Endothelial cell of umbilical vein (primary cell): ENCODE results near the gene MKLN1. TPM values are rescaled to one million over a fixed set of nuclear protein-coding genes. Genes with fewer than 3 reads are reported as not detected.

Source experiments
- BruUV-seq: library from RNA; stranded (reverse); fragments of 400-500 nt; replicated peaks from 2 replicates; lab custom pipeline; 2021; lab: Mats Ljungman, UMichigan
- CTCF ChIA-PET: fragments of 300-600, 350-600 bp; sonication (Branson Sonifier 250); formaldehyde crosslinking; loops from one replicate; lab custom pipeline; 2021; ENCODE audit warnings: antibody characterized with exemption, inconsistent platforms; lab: Charles Lee
- POLR2A ChIA-PET: fragments of 300-600, 350-600 bp; sonication (Branson Sonifier 250); formaldehyde crosslinking; loops from one replicate; lab custom pipeline; 2021; ENCODE audit warnings: antibody characterized with exemption, inconsistent platforms; lab: Charles Lee
- DNase-seq: peaks from one replicate; pipeline ENCODE4 v3.0.0-alpha.2; 2011; ENCODE audit warnings: low read depth, low spot score
- FAIRE-seq: peaks from 2 replicates; lab custom pipeline; 2011; peaks lifted over from hg19 to GRCh38; lab: Jason Lieb, UNC
- H2AFZ ChIP-seq: 2 replicates; pipeline ENCODE4 v1.6.0; 2012; ENCODE audit warnings: low read depth, low read length, control low read depth, inconsistent platforms
- H3K27ac ChIP-seq: 2 replicates; pipeline ENCODE4 v1.5.1; 2011; ENCODE audit warnings: low read depth, mild to moderate bottlenecking, control low read depth, low read length, moderate library complexity; ENCODE audit not compliant: insufficient read depth
- H3K27me3 ChIP-seq, 2 experiments: 2 replicates each; pipeline versions ENCODE4 v1.6.0 to v1.6.1; 2011; ENCODE audit warnings: low read length in 2 of 2, mixed read lengths in 1 of 2; ENCODE audit not compliant: control insufficient read depth in 2 of 2, insufficient read depth in 2 of 2
- H3K36me3 ChIP-seq, 2 experiments: 2 replicates in 1 of 2; 3 replicates in 1 of 2; pipeline ENCODE4 v1.5.1; 2011; ENCODE audit warnings: low read length in 2 of 2, mild to moderate bottlenecking in 1 of 2, moderate library complexity in 1 of 2; ENCODE audit not compliant: control insufficient read depth in 2 of 2, insufficient read depth in 2 of 2; ENCODE audit errors: extremely low read depth in 1 of 2
- H3K4me1 ChIP-seq: 3 replicates; pipeline ENCODE4 v1.5.1; 2011; ENCODE audit warnings: mild to moderate bottlenecking, low read length; ENCODE audit not compliant: control insufficient read depth, insufficient read depth; ENCODE audit errors: extremely low read depth
- H3K4me2 ChIP-seq: 2 replicates; pipeline ENCODE4 v1.6.1; 2011; ENCODE audit warnings: low read length, control low read depth, mixed read lengths; ENCODE audit not compliant: insufficient read depth
- H3K4me3 ChIP-seq, 3 experiments: fragments of 200-600 bp in 1 of 3; sonication (generic), shearing (Covaris generic) in 1 of 3; replicated peaks in 1 of 3; 2 replicates each; pipeline ENCODE4 v1.5.1; 2011 to 2016; ENCODE audit warnings: control low read depth in 3 of 3, low read length in 3 of 3, mild to moderate bottlenecking in 2 of 3, inconsistent platforms in 1 of 3, low read depth in 1 of 3, moderate library complexity in 1 of 3; ENCODE audit not compliant: insufficient read depth in 1 of 3
- H3K79me2 ChIP-seq: 2 replicates; pipeline ENCODE4 v1.6.0; 2012; ENCODE audit warnings: low read length, inconsistent platforms; ENCODE audit not compliant: control insufficient read depth, insufficient read depth
- H3K9ac ChIP-seq: replicated peaks from 2 replicates; pipeline ENCODE3; 2011; ENCODE audit warnings: low read length, control low read depth; ENCODE audit not compliant: insufficient read depth; ENCODE audit errors: extremely low read depth
- H3K9me1 ChIP-seq: replicated peaks from 3 replicates; pipeline ENCODE4 v1.6.0; 2011; ENCODE audit warnings: mild to moderate bottlenecking, low read length; ENCODE audit not compliant: control insufficient read depth, insufficient read depth; ENCODE audit errors: extremely low read depth
- H3K9me3 ChIP-seq: replicated peaks from 2 replicates; pipeline ENCODE4 v1.5.1; 2012; ENCODE audit warnings: low read length, inconsistent platforms; ENCODE audit not compliant: control insufficient read depth, insufficient read depth
- H4K20me1 ChIP-seq: replicated peaks from 2 replicates; pipeline ENCODE3; 2011; ENCODE audit warnings: mild to moderate bottlenecking, low read length; ENCODE audit not compliant: control insufficient read depth, insufficient read depth; ENCODE audit errors: extremely low read depth
- CTCF ChIP-seq, 2 donors: IDR thresholded peaks; 1 replicate in 1 of 2; 2 replicates in 1 of 2; pipeline ENCODE4 v1.5.1; 2011; ENCODE audit warnings: low read length in 2 of 2, mild to moderate bottlenecking in 2 of 2, moderate library complexity in 2 of 2, control low read depth in 1 of 2, inconsistent platforms in 1 of 2, low read depth in 1 of 2; ENCODE audit not compliant: insufficient read depth in 1 of 2; ENCODE audit errors: extremely low read depth in 1 of 2
- EZH2 ChIP-seq: IDR thresholded peaks from 2 replicates; pipeline ENCODE4 v1.6.1; 2012; ENCODE audit warnings: borderline replicate concordance, low read depth, mild to moderate bottlenecking, moderate library complexity, low read length, inconsistent platforms; ENCODE audit not compliant: severe bottlenecking
- FOS ChIP-seq: IDR thresholded peaks from 2 replicates; pipeline ENCODE4 v1.6.1; 2011; ENCODE audit warnings: mild to moderate bottlenecking, low read length, moderate library complexity, borderline replicate concordance; ENCODE audit not compliant: insufficient read depth
- GATA2 ChIP-seq: IDR thresholded peaks from 2 replicates; pipeline ENCODE4 v1.7.0; 2011; ENCODE audit warnings: low read depth, mild to moderate bottlenecking, moderate library complexity, mixed read lengths, low read length; ENCODE audit not compliant: insufficient read length, insufficient read depth
- JUN ChIP-seq: IDR thresholded peaks from 2 replicates; pipeline ENCODE4 v1.6.1; 2011; ENCODE audit warnings: borderline replicate concordance, low read depth; ENCODE audit not compliant: insufficient read length, insufficient read depth
- MAX ChIP-seq: IDR thresholded peaks from 2 replicates; pipeline ENCODE4 v1.6.1; 2011; ENCODE audit not compliant: insufficient read depth, insufficient read length
- MYC ChIP-seq: IDR thresholded peaks from one replicate; pipeline ENCODE4 v1.6.1; 2011; ENCODE audit warnings: mild to moderate bottlenecking, low read depth, low read length
- POLR2A ChIP-seq: IDR thresholded peaks from 2 replicates; pipeline ENCODE4 v1.6.1; 2012; ENCODE audit warnings: low read depth, mild to moderate bottlenecking, control low read depth, low read length
- POLR2AphosphoS5 ChIP-seq: IDR thresholded peaks from 2 replicates; pipeline ENCODE4 v1.6.1; 2012; ENCODE audit warnings: low read depth, mild to moderate bottlenecking, control low read depth, low read length, moderate library complexity; ENCODE audit not compliant: insufficient read depth
- dilution Hi-C: fragments of 300-500 bp; cut with MboI; formaldehyde crosslinking; loops from one replicate; pipeline ENCODE4 v1.15.0; 2019; ENCODE audit warnings: low sequenced_read_pairs; ENCODE audit not compliant: extremely low pct_ligation_motif_present
- intact Hi-C: fragments of 100-400 bp; cut with micrococcal nuclease; formaldehyde crosslinking; loops from one replicate; pipeline ENCODE4 v1.10.0; 2022
- polyA plus RNA-seq, 4 experiments: library from polyadenylated mRNA; depleted of rRNA in 3 of 4; stranded (reverse) in 3 of 4; unstranded in 1 of 4; fragments of >200 nt; gene quantifications; 2 replicates each; pipeline versions ENCODE4 v1.2.1 to v1.2.3, GENCODE V29; 2011 to 2012; ENCODE audit warnings: missing spikeins in 1 of 4
- total RNA-seq: library from RNA; stranded (reverse); gene quantifications from 2 replicates; pipeline ENCODE4 v1.2.3, GENCODE V29; 2021

MKLN1 gene
- total and polyA plus RNA-seq, 2 donors (not counting 3 experiments of a cell fraction or from before 2014, with no cell fraction given): 12.2 to 32.1 TPM

- DNase-seq (no peak), FAIRE-seq (no peak)
- H3K27ac ChIP-seq: no peak overlapping the region
- no peaks in the 10 kb centered on the region for H3K36me3 ChIP-seq
- POLR2A ChIA-PET: no interaction called here
- CTCF ChIA-PET: no interaction called here
- H3K4me3 ChIP-seq: no peak overlapping the region
- dilution Hi-C loops: no loop called here
- no peak overlapping the region for H2AFZ ChIP-seq
- H3K9me3 ChIP-seq: no peaks in the 10 kb centered on the region
- TF ChIP-seq EZH2 (no peak), FOS (no peak), POLR2AphosphoS5 (no peak), POLR2A (no peak), MAX (no peak), GATA2 (no peak), MYC (no peak), JUN (no peak), CTCF (IDR thresholded peaks at IDR 0.05; ENCODE audit: extremely low read depth in 1 of 2, insufficient read depth in 1 of 2, low read depth in 1 of 2, low read length in 2 of 2) (no peak)
- H3K9me1 ChIP-seq: no peaks in the 10 kb centered on the region
- intact Hi-C loops: no loop called here
- no peaks in the 10 kb centered on the region for H4K20me1 ChIP-seq
- no peak overlapping the region for H3K9ac ChIP-seq
- no peaks in the 10 kb centered on the region for H3K79me2 ChIP-seq
- H3K4me2 ChIP-seq: no peak overlapping the region
- BruUV-seq: no TSS peak
- no peaks in the 10 kb centered on the region for H3K27me3 ChIP-seq
- no peaks in the 10 kb centered on the region for H3K4me1 ChIP-seq
Observed at GRCh38 chr7:131299074-131299473, 28.6 kb upstream of the MKLN1 start.
